ENCODE measurements around the gene CACNA2D4.

The CACNA2D4 gene

GRCh38 chr12:1844661-1845409 lies 73.6 kb downstream of the CACNA2D4 start:
- no peak for DNase-seq (ENCODE audit: low read depth in 2 of 2)

DNA sequence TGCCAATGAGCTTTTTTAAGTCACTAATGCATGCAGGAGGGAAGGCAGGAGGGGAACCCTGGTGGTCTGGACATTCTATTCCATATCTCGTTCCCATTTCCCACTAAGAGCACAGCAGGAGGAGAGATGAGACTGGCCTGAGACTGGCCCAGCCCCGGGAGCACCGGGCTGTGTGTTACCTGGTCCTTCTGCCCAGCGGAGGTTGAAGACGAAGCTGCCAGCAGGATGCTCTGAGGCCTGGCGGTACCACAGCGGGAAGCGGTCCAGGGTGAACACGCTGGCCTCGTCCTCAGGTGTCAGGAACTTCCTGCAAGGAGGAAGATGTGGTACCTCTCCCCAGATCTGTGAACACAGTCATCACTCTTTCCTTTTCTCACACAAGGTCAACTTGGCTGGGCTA lies 74.2 kb downstream of the CACNA2D4 start:
- DNase-seq (ENCODE audit: low read depth in 2 of 2) = no peak

DNA sequence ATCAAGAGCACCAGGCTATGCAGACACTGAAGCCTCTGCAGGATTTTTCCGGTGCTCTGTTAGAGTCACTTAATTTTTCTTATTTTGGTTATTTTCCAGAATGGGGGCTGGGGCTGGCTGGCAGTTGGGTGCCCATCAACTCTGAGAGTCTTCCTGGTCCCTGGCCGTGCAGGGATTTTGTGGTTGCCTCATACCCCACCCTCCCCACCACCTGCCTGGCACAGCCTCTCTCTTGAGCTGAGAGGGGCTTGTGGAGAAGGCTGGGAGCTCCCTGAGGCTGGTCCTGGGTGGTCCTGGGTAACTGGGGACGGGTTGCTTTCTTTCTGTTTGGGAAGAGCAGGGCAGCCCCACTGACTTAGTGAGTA lies 74.8 kb downstream of the CACNA2D4 start:
- no peak for DNase-seq (ENCODE audit: low read depth in 2 of 2)

- DNase-seq (ENCODE audit: low read depth in 2 of 2) = no peak
These were observed 75.4 kb downstream of the CACNA2D4 start for GRCh38 chr12:1842905-1843640.

GRCh38 chr12:1842183-1842904 lies 76.1 kb downstream of the CACNA2D4 start:
- no peak for DNase-seq (ENCODE audit: low read depth in 2 of 2)

DNA sequence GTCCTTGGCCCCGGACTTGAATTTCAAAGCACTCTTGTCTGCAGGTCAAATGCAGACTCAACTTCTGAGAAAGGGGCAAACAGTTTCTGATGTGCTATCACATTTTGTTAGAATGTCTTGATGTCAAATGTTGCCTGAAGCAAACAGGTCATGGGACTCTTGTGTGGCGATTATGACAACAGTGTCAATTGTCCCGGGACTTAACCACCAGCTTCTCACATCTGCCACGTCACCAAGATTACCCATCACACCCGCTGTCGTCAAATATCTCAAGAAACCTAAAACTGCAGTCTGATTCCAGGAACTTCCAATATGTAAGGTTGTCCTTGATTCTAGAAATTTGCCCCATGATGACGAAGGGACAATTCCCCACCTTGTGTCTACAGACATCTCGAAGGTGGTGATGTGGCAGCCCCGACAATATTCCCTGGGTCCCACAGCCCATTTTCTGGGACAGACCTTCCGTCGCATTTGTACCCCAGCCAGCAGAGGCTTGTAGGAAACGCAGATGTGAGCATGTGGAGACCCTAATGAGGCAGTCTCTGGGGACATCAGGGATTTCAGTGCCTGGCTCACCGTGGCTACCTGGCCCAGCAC lies 76.8 kb downstream of the CACNA2D4 start:
- no peak for DNase-seq (ENCODE audit: low read depth in 2 of 2)

- no peak for DNase-seq (ENCODE audit: low read depth in 2 of 2)
These were observed 77.4 kb downstream of the CACNA2D4 start for GRCh38 chr12:1840981-1841425.

- DNase-seq (ENCODE audit: low read depth in 2 of 2) = no peak
These were observed 78.2 kb downstream of the CACNA2D4 start for GRCh38 chr12:1839956-1840951.

DNA sequence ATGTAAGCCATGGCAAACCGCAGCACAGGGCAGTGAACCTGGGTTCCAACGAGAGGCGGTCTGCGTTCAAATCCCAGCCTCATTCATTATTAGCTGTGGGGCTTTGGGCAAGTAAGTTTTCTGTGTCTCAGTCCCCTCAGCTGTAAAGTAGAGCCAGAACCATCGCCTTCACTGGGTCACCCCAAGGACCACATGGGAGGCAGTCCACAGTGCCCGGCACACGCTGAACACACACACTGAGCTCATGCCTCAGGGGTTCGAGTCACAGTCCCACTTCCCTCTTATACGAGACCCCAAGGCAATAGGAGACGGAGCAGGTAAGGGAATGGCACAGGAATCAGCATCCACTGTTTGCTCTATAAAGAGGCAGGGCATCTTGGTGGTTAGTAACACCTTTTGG lies 79.0 kb downstream of the CACNA2D4 start:
- no peak for DNase-seq (ENCODE audit: low read depth in 2 of 2)

DNA sequence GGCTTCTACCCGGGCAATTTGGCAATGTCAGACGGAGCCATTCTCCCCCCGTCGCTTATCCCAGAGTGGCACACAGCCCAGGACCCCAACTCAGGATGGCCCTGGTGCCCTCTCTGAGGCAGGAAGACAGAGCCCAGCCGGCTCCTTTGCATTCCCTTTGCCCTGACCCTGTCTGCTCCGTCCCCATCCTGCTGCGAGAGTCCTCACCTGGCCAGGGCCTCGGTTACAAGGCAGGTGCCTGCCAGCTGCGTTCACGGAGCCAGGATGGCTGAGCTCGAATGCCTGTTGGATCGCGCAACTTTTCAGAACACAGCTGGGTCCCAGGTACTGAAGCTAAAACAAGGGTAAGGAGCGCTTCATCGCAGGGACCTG lies 79.5 kb downstream of the CACNA2D4 start:
- DNase-seq (ENCODE audit: low read depth in 2 of 2) = no peak

DNA sequence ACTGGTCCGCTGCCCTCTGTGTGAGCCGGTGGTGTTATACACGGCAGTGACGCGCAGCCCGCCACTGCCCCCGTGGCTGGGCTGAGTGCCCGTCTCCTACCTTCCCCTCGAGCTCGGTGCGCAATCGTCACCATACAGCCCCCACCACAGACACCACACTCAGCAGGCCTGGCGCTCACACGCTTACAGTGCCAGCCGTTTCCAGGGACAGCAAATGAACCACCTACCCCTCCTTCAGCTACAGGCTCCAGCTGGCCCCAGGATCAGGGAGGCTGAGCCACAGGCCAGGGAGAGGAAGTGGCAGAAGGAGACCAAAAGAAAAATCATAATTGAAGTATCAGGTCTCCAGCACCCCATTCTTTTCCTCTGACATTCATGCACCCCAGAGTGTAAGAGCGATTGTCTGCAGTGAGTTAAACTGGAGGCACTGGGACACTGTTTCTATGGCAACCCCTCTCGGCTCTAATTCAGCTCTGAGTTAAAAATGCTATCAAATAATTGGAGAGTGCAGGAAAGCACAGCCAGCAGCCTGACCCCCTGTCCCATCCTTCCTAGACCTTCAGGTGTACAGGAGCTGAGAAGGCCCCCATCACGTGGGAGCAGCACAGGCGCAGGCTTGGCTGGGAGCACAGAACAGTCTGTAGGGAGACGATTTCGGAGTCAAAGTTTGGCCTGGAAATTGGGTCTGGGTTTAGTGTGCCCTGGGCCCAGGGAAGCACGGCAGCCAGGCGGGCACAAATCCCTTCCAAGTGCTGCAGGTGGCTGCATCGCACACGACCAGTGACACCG lies 80.1 kb downstream of the CACNA2D4 start:
- no peak for DNase-seq (ENCODE audit: low read depth in 2 of 2)

DNA sequence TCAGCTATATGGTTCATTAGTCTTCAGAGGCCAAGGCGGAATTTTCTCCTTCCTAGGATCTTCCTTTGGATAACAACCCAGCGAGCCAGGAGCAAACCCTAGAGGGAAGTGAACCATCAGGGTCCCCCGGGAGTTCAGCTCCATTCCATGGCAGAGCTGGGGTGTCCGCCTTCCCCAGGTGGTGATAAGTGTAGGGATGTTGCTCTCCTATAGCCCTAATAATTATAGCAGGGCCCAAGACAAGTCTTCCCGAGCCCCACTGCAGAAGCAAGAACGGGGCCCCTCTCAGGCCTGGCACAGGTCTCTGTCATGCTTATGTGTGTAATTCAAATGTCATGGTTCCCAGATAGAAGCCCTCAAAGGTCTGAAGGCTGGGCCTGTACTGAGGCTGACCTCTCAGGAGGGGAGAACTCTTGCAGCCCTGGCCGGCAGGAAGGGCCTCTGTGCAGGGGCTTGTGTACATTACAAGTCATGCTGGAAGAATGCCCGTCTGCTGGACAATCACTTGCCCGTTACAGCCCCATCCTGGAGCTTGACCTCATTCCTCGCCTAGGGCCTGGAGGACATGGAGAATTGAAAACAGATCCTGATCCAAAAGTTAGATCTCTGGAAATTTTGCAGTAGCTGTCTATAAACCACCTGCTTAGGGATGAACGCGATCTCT lies 80.8 kb downstream of the CACNA2D4 start:
- no peak for DNase-seq (ENCODE audit: low read depth in 2 of 2)

- DNase-seq (ENCODE audit: low read depth in 2 of 2) = no peak
These were observed 81.5 kb downstream of the CACNA2D4 start for GRCh38 chr12:1836854-1837421.

GRCh38 chr12:1836241-1836803 lies 82.1 kb downstream of the CACNA2D4 start:
- no peak for DNase-seq (ENCODE audit: low read depth in 2 of 2)

GRCh38 chr12:1835211-1836131 lies 83.0 kb downstream of the CACNA2D4 start:
- no peak for DNase-seq (ENCODE audit: low read depth in 2 of 2)

- DNase-seq (ENCODE audit: low read depth in 2 of 2) = no peak
These were observed 84.1 kb downstream of the CACNA2D4 start for GRCh38 chr12:1834186-1834925.

DNA sequence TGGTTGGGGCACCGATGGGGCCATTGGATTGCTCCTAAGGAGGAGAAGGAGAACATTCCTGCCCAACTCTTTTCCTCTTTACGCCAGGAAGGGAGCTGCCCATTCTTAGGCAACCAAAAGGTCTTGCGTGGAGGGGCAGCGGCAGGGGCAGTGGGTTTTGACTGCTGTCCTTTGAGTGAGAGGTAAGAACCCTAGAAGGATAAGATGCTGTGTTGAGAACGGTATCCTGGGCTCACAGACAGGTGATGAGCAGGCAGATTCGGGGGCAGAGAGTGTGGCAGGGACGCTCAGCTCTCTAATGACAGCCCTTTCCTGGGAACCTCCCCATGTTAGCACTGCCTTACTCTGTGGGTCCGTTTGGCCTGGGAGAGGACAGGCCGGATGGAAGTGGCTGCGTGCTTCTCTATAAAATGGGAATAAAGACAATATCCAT lies 84.8 kb downstream of the CACNA2D4 start:
- DNase-seq (ENCODE audit: low read depth in 2 of 2) = no peak
